HepG2 (cell line): ENCODE data around the gene NEURL3.

ENCODE experiments used
- ARID2 ChIP-seq: sonication (generic); formaldehyde crosslinking; IDR thresholded peaks from 2 replicates; pipeline ENCODE4 v1.8.1; 2022; ENCODE audit warnings: mild to moderate bottlenecking, missing genetic modification reagents, borderline replicate concordance
- BRF2 ChIP-seq: sonication (generic); formaldehyde crosslinking; IDR thresholded peaks from 2 replicates; pipeline ENCODE4 v1.8.1; 2022; ENCODE audit warnings: mild to moderate bottlenecking, missing genetic modification reagents
- CTCF ChIP-seq: sonication (generic); formaldehyde crosslinking; IDR thresholded peaks from 2 replicates; pipeline ENCODE4 v1.5.0; 2020; ENCODE audit warnings: mild to moderate bottlenecking, missing genetic modification reagents, moderate library complexity
- IRF2 ChIP-seq: IDR thresholded peaks from 2 replicates; pipeline ENCODE4 v1.6.1; 2018; ENCODE audit warnings: missing genetic modification reagents, missing compliant biosample characterization
- NCOR1 ChIP-seq: fragments of 200-600 bp; sonication (generic); IDR thresholded peaks from 2 replicates; pipeline ENCODE4 v1.7.0; 2017; ENCODE audit warnings: antibody characterized with exemption, low read length, borderline replicate concordance
- POLR2A ChIP-seq, 2 experiments: IDR thresholded peaks; 2 replicates each; pipeline ENCODE4 v1.6.1; 2011; ENCODE audit warnings: low read depth in 2 of 2, low read length in 2 of 2, mild to moderate bottlenecking in 1 of 2, moderate library complexity in 1 of 2; ENCODE audit not compliant: insufficient read depth in 1 of 2
- SATB2 ChIP-seq: sonication (generic); formaldehyde crosslinking; IDR thresholded peaks from 2 replicates; pipeline ENCODE4 v1.5.0; 2020; ENCODE audit warnings: missing genetic modification reagents
- SMARCC2 ChIP-seq: fragments of 450-650 bp; IDR thresholded peaks from 2 replicates; pipeline ENCODE4 v1.6.1; 2017; ENCODE audit warnings: antibody characterized with exemption, mild to moderate bottlenecking
- ZC3H13 ChIP-seq: sonication (generic); formaldehyde crosslinking; IDR thresholded peaks from 2 replicates; pipeline ENCODE4 v1.8.1; 2023; ENCODE audit warnings: mild to moderate bottlenecking, missing genetic modification reagents, moderate library complexity
- ZNF766 ChIP-seq: sonication (generic); formaldehyde crosslinking; IDR thresholded peaks from 2 replicates; pipeline ENCODE4 v1.5.0; 2020; ENCODE audit warnings: missing genetic modification reagents, borderline replicate concordance

DNA sequence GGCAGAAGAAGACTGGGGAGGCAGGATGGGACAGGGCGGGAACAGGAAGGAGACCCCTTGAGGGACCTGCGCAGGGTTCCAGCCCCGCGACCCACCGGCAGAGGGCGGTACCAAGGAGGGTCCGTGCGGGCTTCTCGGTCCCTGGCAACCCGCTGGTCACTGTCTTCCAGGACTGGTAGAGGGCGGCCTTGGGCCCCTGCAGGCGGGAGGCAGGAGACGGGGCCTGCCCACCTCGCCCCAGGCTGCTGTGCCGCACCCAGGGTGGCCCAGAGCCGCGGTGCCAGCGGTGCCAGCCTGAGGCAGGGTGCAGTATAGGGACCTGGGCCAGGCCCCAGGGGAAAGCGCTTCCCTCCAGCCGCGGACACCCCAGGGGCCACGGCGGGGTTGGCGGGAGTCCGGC is 34.5 kb downstream of the NEURL3 start:
- TF ChIP-seq NCOR1, result no peak
- peak; percentile 74 for TF ChIP-seq CTCF (CRISPR knock-in tag)
- no peak for TF ChIP-seq IRF2
- TF ChIP-seq ARID2 (CRISPR knock-in tag), result no peak
- TF ChIP-seq SMARCC2, result no peak
- TF ChIP-seq SATB2 (CRISPR knock-in tag), result no peak
- TF ChIP-seq ZC3H13 (CRISPR knock-in tag), result no peak
- no peak for TF ChIP-seq BRF2 (CRISPR knock-in tag)
- no peak for TF ChIP-seq ZNF766 (CRISPR knock-in tag)
- TF ChIP-seq POLR2A (IDR thresholded peaks at IDR 0.05; ENCODE audit: insufficient read depth in 1 of 2, low read depth in 2 of 2, low read length in 2 of 2), result no peak
